Activated B cell treated with CpG ODN at 0.5 μM for 24 hours (primary cell): ENCODE results near the gene ANKRD6. TPM values are rescaled to one million over a fixed set of nuclear protein-coding genes. Genes with fewer than 3 reads are reported as not detected.

Source experiments
- ATAC-seq: fragments of 200-7000 bp; cut with Tn5 transposase; one replicate; pipeline ENCODE4 v1.10.0; 2021; ENCODE audit warnings: low read depth, mild to moderate bottlenecking, moderate library complexity
- CTCF ChIA-PET: fragments of 350-600 bp; sonication (Branson Sonifier 250); formaldehyde crosslinking; loops from one replicate; lab custom pipeline; 2021; ENCODE audit warnings: antibody characterized with exemption; lab: Charles Lee
- POLR2A ChIA-PET: fragments of 350-600 bp; sonication (Branson Sonifier 250); formaldehyde crosslinking; loops from one replicate; lab custom pipeline; 2021; ENCODE audit warnings: antibody characterized with exemption; lab: Charles Lee
- DNase-seq: peaks from one replicate; pipeline ENCODE4 v3.0.0; 2022
- H3K27ac Mint-ChIP-seq: one replicate; pipeline ENCODE4 v1.8.0; 2020; ENCODE audit warnings: mixed read lengths
- H3K27me3 Mint-ChIP-seq: one replicate; pipeline ENCODE4 v1.8.0; 2021; ENCODE audit warnings: mixed read lengths
- H3K36me3 Mint-ChIP-seq: one replicate; pipeline ENCODE4 v1.8.0; 2021; ENCODE audit warnings: low read depth, mixed read lengths
- H3K4me1 Mint-ChIP-seq: one replicate; pipeline ENCODE4 v1.8.0; 2021; ENCODE audit warnings: mixed read lengths
- H3K4me3 Mint-ChIP-seq: one replicate; pipeline ENCODE4 v1.8.0; 2020; ENCODE audit warnings: mild to moderate bottlenecking, mixed read lengths
- H3K9me3 Mint-ChIP-seq: one replicate; pipeline ENCODE4 v1.8.0; 2020; ENCODE audit warnings: mixed read lengths
- intact Hi-C: fragments of 100-400 bp; cut with micrococcal nuclease; formaldehyde crosslinking; loops from one replicate; pipeline ENCODE4 v1.15.1; 2024
- total RNA-seq: library from RNA; stranded (reverse); gene quantifications from 2 replicates; pipeline ENCODE4 v1.2.3, GENCODE V29; 2022
- TF ChIP-seq, protein P1 (sequence below): fragments of 200-600 bp; IDR thresholded peaks from one replicate; pipeline ENCODE4 v1.8.0; 2022; ENCODE audit warnings: antibody characterized with exemption, mild to moderate bottlenecking

The ANKRD6 gene
- total RNA-seq, 1 donor from 2014 or later, result 9.6 TPM

DNA sequence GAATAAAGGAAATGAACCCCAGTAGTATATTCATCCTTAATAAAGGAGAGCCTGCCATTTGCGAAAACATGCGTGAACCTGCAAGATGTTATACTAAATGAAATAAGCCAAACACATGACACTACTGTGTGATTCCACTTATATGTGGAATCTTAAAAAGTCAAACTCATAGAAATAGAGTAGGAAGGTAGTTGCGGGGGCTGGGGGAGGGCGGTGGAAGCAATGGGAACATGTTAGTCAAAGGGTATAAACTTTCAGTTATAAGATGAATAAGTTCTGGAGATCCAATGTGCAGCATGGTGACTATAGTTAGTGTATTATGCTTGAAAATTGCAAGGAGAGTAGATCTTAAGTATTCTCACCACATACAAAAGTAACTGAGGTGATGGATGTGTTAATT, 72.9 kb downstream of the ANKRD6 start:
- Mint-ChIP-seq H3K4me3 (no peak overlapping the region), H3K27me3 (peaks cover 2% of the 10 kb centered on the region), H3K4me1 (no peaks in the 10 kb centered on the region), H3K36me3 (no peaks in the 10 kb centered on the region), H3K27ac (no peak overlapping the region), H3K9me3 (no peaks in the 10 kb centered on the region)
- no peak for ATAC-seq
- no peak for DNase-seq
- intact Hi-C loops, result no loop called here
- ChIA-PET CTCF (no interaction called here), POLR2A (no interaction called here)
- TF ChIP-seq, protein P1, sequence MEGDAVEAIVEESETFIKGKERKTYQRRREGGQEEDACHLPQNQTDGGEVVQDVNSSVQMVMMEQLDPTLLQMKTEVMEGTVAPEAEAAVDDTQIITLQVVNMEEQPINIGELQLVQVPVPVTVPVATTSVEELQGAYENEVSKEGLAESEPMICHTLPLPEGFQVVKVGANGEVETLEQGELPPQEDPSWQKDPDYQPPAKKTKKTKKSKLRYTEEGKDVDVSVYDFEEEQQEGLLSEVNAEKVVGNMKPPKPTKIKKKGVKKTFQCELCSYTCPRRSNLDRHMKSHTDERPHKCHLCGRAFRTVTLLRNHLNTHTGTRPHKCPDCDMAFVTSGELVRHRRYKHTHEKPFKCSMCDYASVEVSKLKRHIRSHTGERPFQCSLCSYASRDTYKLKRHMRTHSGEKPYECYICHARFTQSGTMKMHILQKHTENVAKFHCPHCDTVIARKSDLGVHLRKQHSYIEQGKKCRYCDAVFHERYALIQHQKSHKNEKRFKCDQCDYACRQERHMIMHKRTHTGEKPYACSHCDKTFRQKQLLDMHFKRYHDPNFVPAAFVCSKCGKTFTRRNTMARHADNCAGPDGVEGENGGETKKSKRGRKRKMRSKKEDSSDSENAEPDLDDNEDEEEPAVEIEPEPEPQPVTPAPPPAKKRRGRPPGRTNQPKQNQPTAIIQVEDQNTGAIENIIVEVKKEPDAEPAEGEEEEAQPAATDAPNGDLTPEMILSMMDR, result no peak

DNA sequence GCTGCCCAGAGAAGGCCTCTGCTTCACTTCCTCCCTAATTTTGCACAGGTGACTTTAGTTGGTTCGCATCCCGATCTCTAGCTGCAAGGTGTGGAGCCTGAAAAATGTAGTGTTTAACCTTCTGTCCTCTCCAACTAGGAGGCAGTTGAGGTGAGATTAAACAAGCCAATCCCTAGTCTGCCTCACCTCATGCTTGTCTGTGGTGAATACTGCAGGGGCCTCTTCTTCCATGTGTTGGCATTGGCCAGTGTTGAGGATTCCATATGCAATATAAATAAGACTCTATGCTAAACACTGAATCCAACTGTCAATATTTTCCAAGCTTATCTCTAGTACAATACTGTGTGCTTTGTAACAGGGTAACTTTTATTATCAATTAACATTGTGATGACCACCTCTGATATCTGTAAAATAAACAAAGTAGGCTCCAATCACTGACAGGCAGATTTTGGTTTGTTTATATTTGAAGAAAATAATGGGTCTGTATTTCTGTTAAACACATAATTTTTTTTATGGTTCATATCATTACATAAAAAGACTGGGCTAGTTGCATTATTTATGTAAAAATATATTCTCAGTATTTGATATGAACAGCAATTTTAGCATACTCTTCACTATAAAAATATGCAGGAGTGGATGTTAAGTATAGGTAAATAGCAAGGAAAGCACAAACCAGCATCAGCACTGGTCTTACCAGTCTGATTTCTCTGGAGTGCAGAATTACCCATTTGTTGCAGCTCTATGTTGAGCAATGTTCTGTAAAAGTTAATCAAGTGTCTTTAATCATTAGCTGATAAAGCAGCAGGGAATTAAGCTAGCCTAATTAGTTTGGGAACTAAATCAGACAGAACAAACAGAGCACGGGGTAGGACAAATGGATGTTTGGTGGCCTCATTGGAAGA, 74.0 kb downstream of the ANKRD6 start:
- Mint-ChIP-seq H3K27ac (no peak overlapping the region), H3K27me3 (peaks cover 2% of the 10 kb centered on the region), H3K36me3 (no peaks in the 10 kb centered on the region), H3K4me3 (no peak overlapping the region), H3K4me1 (no peaks in the 10 kb centered on the region), H3K9me3 (no peaks in the 10 kb centered on the region)
- intact Hi-C loops, result no loop called here
- DNase-seq (no peak), ATAC-seq (no peak)
- TF ChIP-seq, protein P1, result no peak
- ChIA-PET POLR2A (no interaction called here), CTCF (no interaction called here)

DNA sequence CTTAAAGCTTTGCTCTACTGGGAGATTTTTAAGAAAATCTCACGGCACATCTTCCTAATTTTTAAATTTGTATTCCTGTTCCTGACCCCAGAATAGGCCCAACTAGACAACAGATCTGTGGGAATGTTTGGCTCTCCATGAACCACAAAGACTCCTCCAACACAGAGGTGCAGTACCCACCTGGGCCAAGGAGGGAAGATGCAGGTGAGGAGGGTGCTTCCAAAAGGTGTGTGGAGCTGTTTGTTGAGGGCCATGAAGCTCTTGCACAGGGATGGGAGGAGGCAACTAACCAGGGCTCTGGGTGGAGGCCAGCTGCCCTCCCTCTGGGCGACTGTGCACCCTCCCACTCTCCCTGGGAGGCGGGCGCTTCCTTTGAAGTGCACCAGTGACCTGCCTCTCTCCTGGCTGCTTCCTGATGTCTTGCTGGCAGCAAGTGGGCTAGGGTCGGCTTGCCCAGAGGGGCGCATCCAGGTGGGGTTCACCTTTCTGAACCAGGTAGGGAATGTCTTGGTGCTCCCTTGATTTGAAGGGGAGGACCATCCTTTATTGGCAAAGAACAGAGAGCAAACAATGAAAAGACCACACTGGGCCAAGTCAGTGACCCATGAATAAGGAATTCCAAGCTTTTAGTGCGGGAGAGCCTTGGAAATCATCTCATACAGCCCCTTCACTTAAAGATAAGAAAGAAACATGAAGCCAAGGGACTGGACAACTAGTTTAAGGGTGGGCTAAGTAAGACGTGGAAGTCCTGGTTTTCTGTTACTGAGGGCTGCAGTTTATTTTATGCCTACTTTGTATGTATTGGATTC, 76.0 kb downstream of the ANKRD6 start:
- TF ChIP-seq, protein P1, result no peak
- no peaks in the 10 kb centered on the region for H3K27me3 Mint-ChIP-seq
- DNase-seq (no peak), ATAC-seq (no peak)
- H3K4me3 Mint-ChIP-seq, result no peak overlapping the region
- H3K36me3 Mint-ChIP-seq, result no peaks in the 10 kb centered on the region
- no peak overlapping the region for H3K27ac Mint-ChIP-seq
- H3K9me3 Mint-ChIP-seq, result no peaks in the 10 kb centered on the region
- ChIA-PET CTCF (no interaction called here), POLR2A (no interaction called here)
- intact Hi-C loops, result no loop called here
- H3K4me1 Mint-ChIP-seq, result no peaks in the 10 kb centered on the region

DNA sequence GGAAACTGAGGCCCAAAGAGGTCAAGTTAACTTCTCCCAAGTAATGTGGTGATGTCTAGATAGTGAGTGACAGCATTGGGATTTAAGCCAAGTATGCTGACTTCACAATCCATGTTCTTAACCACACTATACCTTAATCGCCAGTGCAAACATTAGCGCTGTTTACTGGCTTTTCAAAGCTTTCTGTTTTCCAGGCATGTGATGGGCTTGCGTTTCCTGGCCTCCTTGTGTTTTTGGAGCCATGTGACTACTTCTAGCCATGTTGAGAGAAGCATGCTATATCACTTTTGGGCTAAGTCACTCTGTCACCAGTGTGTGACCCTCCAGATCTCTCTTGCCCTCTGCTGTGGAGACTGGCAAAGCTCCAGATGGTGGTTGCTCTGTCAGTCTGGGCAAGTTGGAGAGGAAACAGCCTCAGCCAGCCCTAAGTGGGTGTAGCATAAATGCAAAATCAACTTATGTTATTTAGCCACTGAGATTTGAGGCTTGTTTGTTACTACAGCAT, 76.9 kb downstream of the ANKRD6 start:
- intact Hi-C loops, result no loop called here
- no peaks in the 10 kb centered on the region for H3K27me3 Mint-ChIP-seq
- no peaks in the 10 kb centered on the region for H3K9me3 Mint-ChIP-seq
- CTCF ChIA-PET, result no interaction called here
- TF ChIP-seq, protein P1, result no peak
- ATAC-seq (no peak), DNase-seq (no peak)
- H3K4me1 Mint-ChIP-seq, result no peaks in the 10 kb centered on the region
- H3K27ac Mint-ChIP-seq, result no peak overlapping the region
- POLR2A ChIA-PET, result no interaction called here
- H3K4me3 Mint-ChIP-seq, result no peak overlapping the region
- no peaks in the 10 kb centered on the region for H3K36me3 Mint-ChIP-seq

DNA sequence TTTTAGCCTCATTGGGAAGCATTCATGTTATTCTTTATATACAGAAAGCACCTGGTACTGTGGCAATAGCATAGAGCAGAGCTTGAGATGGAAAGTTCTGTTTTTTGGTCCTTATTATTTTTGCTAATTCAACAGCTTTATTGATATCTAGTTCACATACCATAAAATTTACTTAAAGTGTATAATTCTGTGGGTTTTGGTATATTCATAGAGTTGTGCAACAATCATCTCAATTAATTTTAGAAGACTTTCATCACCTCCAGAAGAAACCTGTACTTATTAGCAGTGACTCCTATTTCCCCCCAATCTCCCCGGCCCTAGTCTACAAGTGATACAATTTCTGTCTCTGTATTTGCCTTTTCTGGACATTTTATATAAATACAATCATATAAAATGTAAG, 77.4 kb downstream of the ANKRD6 start:
- ATAC-seq (no peak), DNase-seq (no peak)
- no peaks in the 10 kb centered on the region for H3K27me3 Mint-ChIP-seq
- no peaks in the 10 kb centered on the region for H3K36me3 Mint-ChIP-seq
- intact Hi-C loops, result no loop called here
- ChIA-PET CTCF (interaction anchor here (0.8 kb wide), 1 partner anchor 99 kb away, joined by 3 read pairs; no protein-coding TSS in a partner anchor), POLR2A (no interaction called here)
- H3K4me1 Mint-ChIP-seq, result no peaks in the 10 kb centered on the region
- no peak overlapping the region for H3K4me3 Mint-ChIP-seq
- H3K9me3 Mint-ChIP-seq, result no peaks in the 10 kb centered on the region
- no peak overlapping the region for H3K27ac Mint-ChIP-seq
- TF ChIP-seq, protein P1, result no peak
